HG02798 (cell line): ENCODE measurements around the gene TAPBP.
"Not testable (repeated sequence)": the region's sequence is repeated elsewhere in the genome, so short reads cannot be mapped to it uniquely, and the experiment has no call there.

ENCODE experiments used
- ATAC-seq: cut with Tn5 transposase; IDR thresholded peaks from one replicate; pipeline ENCODE4 v1.9.1; 2021; ENCODE audit warnings: mild to moderate bottlenecking; ENCODE audit not compliant: unreplicated experiment, poor library complexity

The TAPBP gene

DNA sequence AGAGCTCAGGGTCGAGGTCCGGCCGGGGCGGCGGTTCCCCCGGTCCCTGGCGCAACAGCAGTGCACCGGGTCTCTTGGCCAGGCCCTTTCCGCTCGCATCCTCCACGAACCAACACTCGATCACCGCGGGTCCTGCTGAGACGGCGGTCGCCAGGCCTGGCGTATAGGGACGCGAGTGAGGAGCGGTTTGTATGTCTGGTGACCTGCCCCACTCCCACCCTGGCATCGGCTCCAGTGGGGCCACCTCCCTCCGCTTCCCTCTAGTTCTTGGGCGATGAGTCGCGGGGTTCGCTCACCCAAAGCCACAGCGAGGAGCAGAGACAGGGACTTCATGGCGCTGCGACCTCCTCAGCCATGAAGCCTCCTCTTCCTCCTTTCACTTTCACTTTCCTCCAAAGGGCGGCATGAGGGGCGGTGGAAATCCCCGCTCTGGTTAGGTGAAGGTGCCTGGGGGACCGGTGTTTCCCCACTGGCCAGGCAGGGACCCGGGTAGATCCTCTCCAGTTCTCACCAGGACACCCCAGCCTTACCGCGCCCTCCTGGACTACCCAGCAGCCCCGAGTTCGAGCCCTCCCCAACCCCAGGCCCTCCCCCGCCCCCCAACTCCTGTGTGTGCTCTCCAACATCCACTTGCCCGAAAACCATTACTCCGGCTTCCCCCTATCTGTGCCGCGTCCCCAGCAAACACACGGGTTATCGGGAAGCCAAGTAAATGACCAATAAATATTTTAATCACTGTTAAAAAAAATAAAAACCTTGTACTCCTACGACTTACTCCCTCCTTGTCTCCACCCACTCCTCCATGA, at the start of gene TAPBP:
TSS of gene TAPBP (minus strand) at position 370 of the 806 bp plus-strand sequence. CDS start at position 333, 37 bp downstream.
- ATAC-seq, result peak; percentile 40

DNA sequence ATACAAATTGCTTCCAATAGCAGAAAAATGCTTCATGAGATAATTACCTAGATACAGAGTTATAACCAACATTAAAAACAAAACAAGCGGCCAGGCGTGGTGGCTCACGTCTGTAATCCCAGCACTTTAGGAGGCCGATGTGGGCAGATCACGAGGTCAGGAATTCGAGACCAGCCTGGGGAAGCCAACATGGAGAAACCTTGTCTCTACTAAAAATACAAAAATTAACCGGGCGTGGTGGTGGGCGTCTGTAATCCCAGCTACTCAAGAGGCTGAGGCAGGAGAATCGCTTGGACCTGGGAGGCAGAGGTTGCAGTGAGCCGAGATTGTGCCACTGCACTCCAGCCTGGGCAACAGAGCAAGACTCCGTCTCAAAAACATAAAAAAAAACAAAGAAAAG, 49.6 kb upstream of the TAPBP start:
- not testable (repeated sequence) for ATAC-seq

- ATAC-seq, result no peak
Measured at GRCh38 chr6:33359331-33359730, 45.5 kb upstream of the TAPBP start.

GRCh38 chr6:33357160-33357871, 43.4 kb upstream of the TAPBP start:
- not testable (repeated sequence) for ATAC-seq

- ATAC-seq, result no peak
Measured at GRCh38 chr6:33356295-33356694, 42.4 kb upstream of the TAPBP start.

DNA sequence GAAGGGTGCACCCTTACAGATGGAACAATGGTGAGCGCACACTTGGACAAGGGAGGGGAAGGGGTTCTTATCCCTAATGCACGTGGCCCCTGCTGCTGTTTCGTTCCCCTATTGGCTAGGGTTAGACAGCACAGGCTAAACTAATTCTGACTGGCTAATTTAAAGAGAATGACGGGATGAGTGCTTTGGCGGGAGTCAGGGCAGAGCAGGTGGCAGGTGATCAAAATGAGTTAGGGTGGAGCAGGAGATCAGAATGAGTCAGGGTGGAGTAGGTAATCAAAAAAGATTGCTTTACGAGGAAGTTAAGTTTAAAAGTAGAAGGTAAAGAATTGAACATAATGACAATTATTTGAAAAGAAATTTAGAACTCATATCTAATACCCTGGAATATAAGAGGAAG, 42.0 kb upstream of the TAPBP start:
- ATAC-seq, result not testable (repeated sequence)

DNA sequence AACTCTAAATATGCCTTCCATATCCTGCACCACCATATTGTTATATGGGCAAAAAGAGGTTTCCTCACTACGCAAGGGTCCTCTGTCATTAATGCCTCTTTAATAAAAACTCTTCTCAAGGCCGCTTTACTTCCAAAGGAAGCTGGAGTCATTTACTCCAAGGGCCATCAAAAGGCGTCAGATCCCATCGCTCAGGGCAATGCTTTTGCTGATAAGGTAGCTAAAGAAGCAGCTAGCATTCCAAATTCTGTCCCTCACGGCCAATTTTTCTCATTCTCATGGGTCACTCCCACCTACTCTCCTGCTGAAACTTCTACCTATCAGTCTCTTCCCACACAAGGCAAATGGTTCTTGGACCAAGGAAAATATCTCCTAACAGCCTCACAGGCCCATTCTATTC, 33.9 kb upstream of the TAPBP start:
- no peak for ATAC-seq

DNA sequence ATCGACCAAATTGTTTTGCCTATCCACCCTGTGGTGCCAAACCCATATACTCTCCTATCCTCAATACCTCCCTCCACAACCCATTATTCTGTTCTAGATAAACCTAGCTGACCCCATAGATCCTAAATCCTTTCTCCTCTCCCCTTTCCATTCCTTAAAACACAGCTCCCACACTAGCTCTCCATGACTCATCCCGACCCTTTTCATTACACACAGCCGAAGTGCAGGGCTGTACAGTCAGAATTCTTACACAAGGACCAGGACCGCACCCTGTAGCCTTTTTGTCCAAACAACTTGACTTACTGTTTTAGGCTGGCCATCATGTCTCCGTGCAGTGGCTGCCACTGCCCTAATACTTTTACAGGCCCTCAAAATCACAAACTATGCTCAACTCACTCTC, 33.1 kb upstream of the TAPBP start:
- ATAC-seq, result not testable (repeated sequence)

GRCh38 chr6:33344701-33345697, 31.1 kb upstream of the TAPBP start:
- ATAC-seq, result no peak

- no peak for ATAC-seq
Measured at GRCh38 chr6:33343953-33344611, 30.2 kb upstream of the TAPBP start.

GRCh38 chr6:33343606-33343952, 29.7 kb upstream of the TAPBP start:
- ATAC-seq, result not testable (repeated sequence)

GRCh38 chr6:33339193-33339592, 25.3 kb upstream of the TAPBP start:
- no peak for ATAC-seq

DNA sequence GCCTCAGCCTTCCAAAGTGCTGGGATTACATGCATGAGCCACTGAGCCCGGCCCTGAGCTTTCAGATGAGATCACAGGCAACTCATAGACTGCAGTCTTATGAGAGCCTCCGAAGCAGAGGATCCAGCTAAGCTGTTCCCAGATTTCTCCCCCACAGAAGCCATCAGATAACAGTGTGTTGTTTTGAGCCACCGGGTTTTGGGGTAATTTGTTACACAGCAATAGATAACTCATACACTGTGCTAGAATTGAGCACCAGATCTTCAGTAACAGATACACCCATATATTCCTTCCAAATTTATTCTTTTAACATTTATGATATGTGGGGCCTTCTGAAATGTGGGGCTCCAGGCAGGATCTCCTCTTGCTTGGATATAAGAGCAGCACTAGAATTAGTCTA, 22.6 kb upstream of the TAPBP start:
- no peak for ATAC-seq

DNA sequence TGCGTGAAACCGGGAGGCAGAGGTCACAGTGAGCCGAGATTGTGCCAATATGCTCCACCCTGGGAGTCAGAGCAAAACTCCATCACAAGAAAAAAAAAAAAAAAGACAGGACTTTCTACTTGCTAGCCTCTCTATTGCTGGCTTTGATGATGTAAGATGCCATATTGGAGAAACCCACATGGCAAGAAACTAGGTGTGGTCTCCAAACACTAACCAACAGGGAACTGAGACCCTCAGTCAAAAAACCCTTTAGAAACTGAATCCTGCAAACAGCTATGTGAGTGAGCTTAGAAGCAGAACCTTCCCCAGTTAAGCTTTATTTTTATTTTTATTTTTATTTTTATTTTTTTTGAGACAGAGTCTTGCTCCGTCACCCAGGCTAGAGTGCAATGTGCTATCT, 22.0 kb upstream of the TAPBP start:
- ATAC-seq, result no peak

DNA sequence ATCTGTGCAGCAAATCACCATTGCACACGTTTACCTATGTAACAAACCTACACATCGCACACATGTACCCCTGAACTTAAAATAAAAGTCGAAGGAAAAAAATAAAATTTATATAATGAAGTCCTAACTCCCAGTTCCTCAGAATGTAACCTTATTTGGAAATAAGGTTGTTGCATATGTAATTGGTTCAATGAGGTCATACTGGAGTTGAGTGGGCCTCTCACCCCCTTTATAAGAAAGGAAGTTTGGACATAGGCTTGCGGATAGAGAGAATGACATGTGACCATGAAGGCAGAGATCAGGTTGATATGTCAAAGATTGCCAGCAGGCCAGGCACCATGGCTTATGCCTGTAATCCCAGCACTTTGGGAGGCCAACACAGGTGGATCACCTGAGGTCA, 19.8 kb upstream of the TAPBP start:
- no peak for ATAC-seq

GRCh38 chr6:33330736-33331135, 16.9 kb upstream of the TAPBP start:
- no peak for ATAC-seq

- ATAC-seq, result no peak
Measured at GRCh38 chr6:33329058-33329457, 15.2 kb upstream of the TAPBP start.

DNA sequence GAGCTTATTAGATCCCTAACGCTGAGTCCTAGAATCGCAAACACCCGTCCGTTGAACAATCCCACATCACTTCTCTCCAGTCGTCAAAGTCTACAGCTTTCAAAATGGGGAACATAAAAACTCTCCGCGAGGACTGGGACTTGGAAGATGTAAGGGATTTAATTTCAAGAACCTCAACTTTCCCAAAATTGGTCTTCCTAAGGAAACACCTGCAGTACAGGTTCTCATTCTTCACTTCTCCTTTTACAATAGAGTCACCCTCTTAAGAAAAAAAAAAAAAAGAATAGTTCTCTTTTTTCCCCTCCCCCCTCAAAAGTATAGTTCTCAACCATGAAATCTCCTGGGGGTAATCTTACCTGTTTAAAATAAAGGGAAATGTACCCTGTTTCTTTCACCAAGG, 10.2 kb upstream of the TAPBP start:
- ATAC-seq, result no peak

DNA sequence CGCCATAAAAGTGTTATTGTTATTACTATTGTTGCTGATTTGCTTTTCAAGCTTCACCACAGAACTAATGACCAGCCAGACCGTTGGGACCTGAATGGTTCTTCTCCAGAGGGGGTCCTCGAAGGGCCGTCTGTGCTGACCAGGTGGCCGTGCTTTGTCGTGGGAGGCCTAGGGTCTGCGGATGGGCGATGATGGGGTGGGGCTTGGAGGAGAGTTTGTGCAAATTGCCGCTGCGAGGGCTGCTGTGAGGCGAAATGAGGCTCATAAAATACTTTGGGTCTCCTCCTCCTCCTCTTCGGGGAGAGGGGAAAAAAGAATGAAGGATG, 9.7 kb upstream of the TAPBP start:
- ATAC-seq, result no peak

- ATAC-seq, result no peak
Measured at GRCh38 chr6:33321227-33321626, 7.3 kb upstream of the TAPBP start.
